22Rv1 (cell line): Measurements from ENCODE around the gene NCAM2.

Experiments used
- H3K27ac ChIP-seq: fragments of 450-650 bp; 2 replicates; pipeline ENCODE4 v1.5.1; 2017
- ZFX ChIP-seq: fragments of 450-650 bp; IDR thresholded peaks from 2 replicates; pipeline ENCODE4 v1.6.1; 2017; ENCODE audit warnings: antibody characterized with exemption, borderline replicate concordance

Gene NCAM2

GRCh38 chr21:21559285-21560045 is 561.3 kb downstream of the NCAM2 start:
- no peak overlapping the region for H3K27ac ChIP-seq
- no peak for TF ChIP-seq ZFX
